ENCODE results near the gene MKNK2.

The MKNK2 gene

DNA sequence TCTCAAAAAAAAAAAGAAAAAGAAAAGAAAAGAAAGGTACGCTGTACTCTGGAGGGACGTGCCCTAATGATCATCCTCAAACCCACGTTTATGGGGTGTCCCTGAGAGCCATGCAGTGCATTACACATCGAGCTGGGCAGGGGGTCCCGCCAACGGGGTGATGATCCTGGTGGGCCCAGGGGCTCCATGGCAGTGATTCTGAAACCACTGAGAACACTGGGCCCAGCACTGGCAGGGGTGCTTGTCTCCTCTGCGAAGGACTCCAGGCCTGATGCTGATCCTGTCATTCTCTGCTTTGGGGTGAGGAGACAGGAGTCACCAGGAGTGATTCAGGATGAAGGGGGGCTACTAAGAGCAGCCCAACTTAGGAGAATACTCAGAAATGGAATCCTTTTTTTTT lies 26.4 kb upstream of the MKNK2 start:
- Histone ChIP-seq H3K18ac (ENCODE audit: low read length) (no peak overlapping the region), H3K56ac (ENCODE audit: low read length) (no peak overlapping the region), H3K4me3 (ENCODE audit: low read length) (no peak overlapping the region), H3K27ac (ENCODE audit: low read depth, low read length) (no peak overlapping the region), H3K23ac (ENCODE audit: low read length) (no peak overlapping the region), H2BK5ac (ENCODE audit: low read length) (no peak overlapping the region), H3K4me1 (ENCODE audit: control insufficient read depth, low read depth, low read length) (no peaks in the 10 kb centered on the region), H3K36me3 (ENCODE audit: control insufficient read depth, insufficient read depth, low read length) (no peaks in the 10 kb centered on the region), H2BK120ac (ENCODE audit: low read depth, low read length) (no peak overlapping the region), H2BK15ac (replicated peaks; ENCODE audit: low read depth) (no peak overlapping the region), H3K27me3 (ENCODE audit: insufficient read depth, low read length, poor library complexity) (no peaks in the 10 kb centered on the region), H3K79me2 (ENCODE audit: control insufficient read depth, insufficient read depth, low read length) (no peaks in the 10 kb centered on the region), H3K4me2 (ENCODE audit: low read length) (no peak overlapping the region), H3K9ac (ENCODE audit: low read length) (no peak overlapping the region), H3K79me1 (ENCODE audit: low read length) (no peaks in the 10 kb centered on the region), H4K8ac (ENCODE audit: low read depth, low read length) (no peak overlapping the region), H2AK5ac (ENCODE audit: low read length) (no peak overlapping the region), H3K4ac (ENCODE audit: low read depth, low read length) (no peak overlapping the region), H4K5ac (ENCODE audit: low read length) (no peak overlapping the region)
- WGBS (ENCODE audit: extremely low coverage, insufficient coverage, low lambda C conversion rate) = no CpG with 5 or more reads among the region's 7 CpGs
- no peak for DNase-seq

DNA sequence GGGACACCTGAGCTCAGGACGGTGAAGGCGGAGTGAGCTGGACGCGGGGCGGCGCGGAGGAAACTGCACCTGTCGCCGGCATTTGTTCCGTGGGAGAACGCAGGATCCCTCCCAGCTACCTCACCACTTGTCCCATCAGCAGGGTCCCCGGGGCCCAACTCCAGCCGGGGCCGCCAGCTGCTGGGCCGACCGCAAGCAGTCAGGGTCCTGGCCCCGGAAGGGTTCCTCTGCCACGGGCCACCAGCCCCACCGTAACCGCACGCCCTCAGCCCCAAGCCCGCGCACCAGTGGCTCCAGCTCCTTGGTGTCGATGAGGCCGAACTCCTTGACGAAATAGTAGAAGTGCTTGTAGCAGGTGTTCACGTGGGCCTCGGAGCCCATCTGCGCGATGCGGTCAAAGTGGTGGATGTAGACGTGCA lies 25.5 kb upstream of the MKNK2 start:
- Histone ChIP-seq H2BK5ac (ENCODE audit: low read length) (no peak overlapping the region), H2BK120ac (ENCODE audit: low read depth, low read length) (no peak overlapping the region), H3K18ac (ENCODE audit: low read length) (no peak overlapping the region), H3K79me2 (ENCODE audit: control insufficient read depth, insufficient read depth, low read length) (no peaks in the 10 kb centered on the region), H3K79me1 (ENCODE audit: low read length) (no peaks in the 10 kb centered on the region), H3K9ac (ENCODE audit: low read length) (no peak overlapping the region), H2AK5ac (ENCODE audit: low read length) (no peak overlapping the region), H3K4me3 (ENCODE audit: low read length) (no peak overlapping the region), H4K5ac (ENCODE audit: low read length) (no peak overlapping the region), H3K23ac (ENCODE audit: low read length) (no peak overlapping the region), H3K36me3 (ENCODE audit: control insufficient read depth, insufficient read depth, low read length) (no peaks in the 10 kb centered on the region), H3K27ac (ENCODE audit: low read depth, low read length) (no peak overlapping the region), H2BK15ac (replicated peaks; ENCODE audit: low read depth) (no peak overlapping the region), H3K56ac (ENCODE audit: low read length) (no peak overlapping the region), H4K8ac (ENCODE audit: low read depth, low read length) (no peak overlapping the region), H3K27me3 (ENCODE audit: insufficient read depth, low read length, poor library complexity) (no peaks in the 10 kb centered on the region), H3K4me2 (ENCODE audit: low read length) (no peak overlapping the region), H3K4me1 (ENCODE audit: control insufficient read depth, low read depth, low read length) (no peaks in the 10 kb centered on the region), H3K4ac (ENCODE audit: low read depth, low read length) (no peak overlapping the region)
- no CpG with 5 or more reads among the region's 32 CpGs for WGBS (ENCODE audit: extremely low coverage, insufficient coverage, low lambda C conversion rate)
- DNase-seq = no peak

DNA sequence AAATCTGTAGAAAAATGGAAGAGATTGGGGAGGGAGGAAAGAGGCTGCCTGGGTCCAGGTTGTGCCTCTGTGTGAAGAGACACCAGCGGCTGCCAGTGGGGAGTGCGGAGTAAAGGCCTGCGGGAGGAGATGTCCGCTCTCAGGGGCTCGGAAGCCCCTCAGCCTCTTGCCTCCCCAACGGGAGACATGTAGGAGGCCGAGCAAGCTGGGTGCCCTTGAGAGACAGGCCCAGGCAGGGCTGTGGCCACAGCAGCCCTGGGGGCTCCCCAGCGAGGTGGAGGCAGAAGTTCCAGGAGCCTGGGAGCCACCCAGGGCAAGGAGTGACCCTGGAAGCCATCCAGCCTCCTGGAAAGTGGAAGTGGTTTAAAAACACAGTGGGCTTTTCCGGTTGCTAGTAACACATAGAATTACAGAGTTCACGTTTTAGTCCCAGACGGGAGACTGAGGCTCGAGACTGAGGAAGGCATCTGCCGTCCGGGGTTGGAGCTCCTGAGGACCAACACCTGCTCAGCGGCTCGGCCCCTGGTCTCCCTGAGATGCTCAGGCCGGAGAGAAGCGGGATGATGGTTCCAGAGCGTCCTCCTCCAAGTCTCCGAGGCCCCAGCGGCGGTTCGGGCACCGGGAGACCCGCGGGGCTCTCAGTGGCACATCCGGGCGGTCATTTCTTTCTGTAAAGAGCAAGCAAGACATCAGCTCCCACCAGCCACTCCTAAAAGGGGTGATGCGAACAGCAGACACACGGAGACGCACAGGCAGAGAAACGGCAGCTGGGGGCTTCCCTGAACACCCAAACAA lies 21.9 kb upstream of the MKNK2 start:
- Histone ChIP-seq H3K27me3 (ENCODE audit: insufficient read depth, low read length, poor library complexity) (no peaks in the 10 kb centered on the region), H3K27ac (ENCODE audit: low read depth, low read length) (no peak overlapping the region), H3K18ac (ENCODE audit: low read length) (no peak overlapping the region), H2AK5ac (ENCODE audit: low read length) (no peak overlapping the region), H4K8ac (ENCODE audit: low read depth, low read length) (no peak overlapping the region), H3K79me1 (ENCODE audit: low read length) (no peaks in the 10 kb centered on the region), H3K56ac (ENCODE audit: low read length) (no peak overlapping the region), H3K4me2 (ENCODE audit: low read length) (no peak overlapping the region), H4K5ac (ENCODE audit: low read length) (no peak overlapping the region), H3K4ac (ENCODE audit: low read depth, low read length) (no peak overlapping the region), H3K9ac (ENCODE audit: low read length) (no peak overlapping the region), H3K36me3 (ENCODE audit: control insufficient read depth, insufficient read depth, low read length) (no peaks in the 10 kb centered on the region), H2BK5ac (ENCODE audit: low read length) (no peak overlapping the region), H3K4me1 (ENCODE audit: control insufficient read depth, low read depth, low read length) (no peaks in the 10 kb centered on the region), H3K79me2 (ENCODE audit: control insufficient read depth, insufficient read depth, low read length) (no peaks in the 10 kb centered on the region), H2BK15ac (replicated peaks; ENCODE audit: low read depth) (no peak overlapping the region), H3K4me3 (ENCODE audit: low read length) (no peak overlapping the region), H2BK120ac (ENCODE audit: low read depth, low read length) (no peak overlapping the region), H3K23ac (ENCODE audit: low read length) (no peak overlapping the region)
- WGBS (ENCODE audit: extremely low coverage, insufficient coverage, low lambda C conversion rate) = no CpG with 5 or more reads among the region's 32 CpGs
- DNase-seq = no peak

DNA sequence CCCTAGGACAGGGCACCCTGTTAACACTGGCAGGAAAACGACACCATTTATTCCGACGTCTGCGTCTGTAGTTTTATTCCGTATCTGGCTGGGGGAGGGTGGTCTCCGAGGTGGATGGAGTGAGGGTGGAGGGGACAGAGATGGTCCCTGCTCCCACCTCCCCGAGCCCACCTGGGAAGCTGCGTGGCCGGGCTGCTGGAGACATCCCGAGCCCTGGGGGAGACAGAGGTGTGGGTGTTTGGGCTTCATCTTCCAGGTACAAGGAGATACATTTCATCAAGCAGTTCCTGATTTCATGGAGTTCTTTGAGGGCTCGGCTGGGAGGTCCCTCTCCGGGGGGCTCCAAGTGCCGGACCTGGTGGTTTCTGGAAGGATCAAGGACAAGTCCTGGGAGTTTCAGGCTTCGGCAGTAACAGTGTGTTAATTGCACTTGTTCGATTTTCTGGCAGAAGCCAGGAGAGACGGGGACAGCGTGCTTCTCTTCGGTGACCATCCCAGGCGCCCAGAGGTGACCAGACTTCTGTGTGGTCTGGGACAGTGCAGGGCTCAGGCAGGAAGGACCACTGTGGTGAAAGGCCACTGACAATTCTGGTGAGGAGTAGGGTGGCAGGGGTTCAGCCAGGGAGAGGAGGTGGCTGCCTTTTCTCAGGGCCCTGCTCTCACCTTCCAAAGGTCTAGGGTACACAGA lies 20.1 kb upstream of the MKNK2 start:
- Histone ChIP-seq H3K4me1 (ENCODE audit: control insufficient read depth, low read depth, low read length) (no peaks in the 10 kb centered on the region), H3K56ac (ENCODE audit: low read length) (no peak overlapping the region), H2BK15ac (replicated peaks; ENCODE audit: low read depth) (no peak overlapping the region), H3K9ac (ENCODE audit: low read length) (no peak overlapping the region), H4K8ac (ENCODE audit: low read depth, low read length) (no peak overlapping the region), H3K27ac (ENCODE audit: low read depth, low read length) (no peak overlapping the region), H3K4ac (ENCODE audit: low read depth, low read length) (no peak overlapping the region), H3K18ac (ENCODE audit: low read length) (no peak overlapping the region), H4K5ac (ENCODE audit: low read length) (no peak overlapping the region), H2BK5ac (ENCODE audit: low read length) (no peak overlapping the region), H3K4me3 (ENCODE audit: low read length) (no peak overlapping the region), H3K23ac (ENCODE audit: low read length) (no peak overlapping the region), H3K79me1 (ENCODE audit: low read length) (no peaks in the 10 kb centered on the region), H3K4me2 (ENCODE audit: low read length) (no peak overlapping the region), H3K36me3 (ENCODE audit: control insufficient read depth, insufficient read depth, low read length) (no peaks in the 10 kb centered on the region), H3K79me2 (ENCODE audit: control insufficient read depth, insufficient read depth, low read length) (no peaks in the 10 kb centered on the region), H2BK120ac (ENCODE audit: low read depth, low read length) (no peak overlapping the region), H3K27me3 (ENCODE audit: insufficient read depth, low read length, poor library complexity) (no peaks in the 10 kb centered on the region), H2AK5ac (ENCODE audit: low read length) (no peak overlapping the region)
- WGBS (ENCODE audit: extremely low coverage, insufficient coverage, low lambda C conversion rate) = no CpG with 5 or more reads among the region's 19 CpGs
- no peak for DNase-seq

DNA sequence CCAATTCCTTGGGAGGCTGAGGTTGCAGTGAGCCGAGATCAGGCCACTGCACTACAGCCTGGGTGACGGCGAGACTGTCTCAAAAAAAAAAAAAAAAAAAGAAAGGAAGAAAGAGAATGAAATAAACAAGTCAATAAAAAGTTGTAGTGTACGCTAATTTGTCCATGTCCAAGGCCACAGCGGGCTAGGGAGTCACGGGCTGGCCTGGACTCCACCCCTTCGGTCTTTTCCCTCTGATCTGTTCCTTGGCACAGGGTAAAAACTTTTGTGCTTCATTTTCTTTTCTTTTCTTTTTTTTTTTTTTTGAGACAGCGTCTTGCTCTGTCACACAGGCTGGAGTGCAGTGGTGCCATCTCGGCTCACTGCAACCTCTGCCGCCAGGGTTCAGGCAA lies 19.4 kb upstream of the MKNK2 start:
- H3K4me2 ChIP-seq (ENCODE audit: low read length) = no peak overlapping the region
- H2BK5ac ChIP-seq (ENCODE audit: low read length) = no peak overlapping the region
- no peak overlapping the region for H3K23ac ChIP-seq (ENCODE audit: low read length)
- H3K27ac ChIP-seq (ENCODE audit: low read depth, low read length) = no peak overlapping the region
- H3K56ac ChIP-seq (ENCODE audit: low read length) = no peak overlapping the region
- no CpG with 5 or more reads among the region's 10 CpGs for WGBS (ENCODE audit: extremely low coverage, insufficient coverage, low lambda C conversion rate)
- no peak for DNase-seq
- H4K5ac ChIP-seq (ENCODE audit: low read length) = no peak overlapping the region
- no peaks in the 10 kb centered on the region for H3K79me2 ChIP-seq (ENCODE audit: control insufficient read depth, insufficient read depth, low read length)
- no peak overlapping the region for H3K9ac ChIP-seq (ENCODE audit: low read length)
- no peak overlapping the region for H3K4me3 ChIP-seq (ENCODE audit: low read length)
- H3K79me1 ChIP-seq (ENCODE audit: low read length) = no peaks in the 10 kb centered on the region
- no peak overlapping the region for H2AK5ac ChIP-seq (ENCODE audit: low read length)
- H4K8ac ChIP-seq (ENCODE audit: low read depth, low read length) = no peak overlapping the region
- no peaks in the 10 kb centered on the region for H3K27me3 ChIP-seq (ENCODE audit: insufficient read depth, low read length, poor library complexity)
- H3K4ac ChIP-seq (ENCODE audit: low read depth, low read length) = no peak overlapping the region
- no peak overlapping the region for H2BK120ac ChIP-seq (ENCODE audit: low read depth, low read length)
- H3K36me3 ChIP-seq (ENCODE audit: control insufficient read depth, insufficient read depth, low read length) = no peaks in the 10 kb centered on the region
- no peaks in the 10 kb centered on the region for H3K4me1 ChIP-seq (ENCODE audit: control insufficient read depth, low read depth, low read length)
- no peak overlapping the region for H2BK15ac ChIP-seq (replicated peaks; ENCODE audit: low read depth)
- H3K18ac ChIP-seq (ENCODE audit: low read length) = no peak overlapping the region
